Stimulated activated naive CD8-positive, alpha-beta T cell treated with anti-CD3 and anti-CD28 coated beads, Interleukin-15, Interleukin-2, amounts not matched to agents 100 U/mL and 50 U/mL, for 24 hours (primary cell): ENCODE data around the gene RGL1.
A peak's percentile ranks its signal among the peaks of the same experiment; 100 is the strongest.

Experiments
- ATAC-seq: fragments of 150-1000 bp; cut with Tn5 transposase; one replicate; pipeline ENCODE4 v1.10.0; 2021
- DNase-seq: peaks from one replicate; pipeline ENCODE4 v3.0.0; 2021

Gene RGL1

GRCh38 chr1:183821889-183822611 lies 17.1 kb downstream of the RGL1 start:
- ATAC-seq (no peak), DNase-seq (no peak)

- DNase-seq (no peak), ATAC-seq (no peak)
Measured at GRCh38 chr1:183824291-183824690, 19.4 kb downstream of the RGL1 start.

GRCh38 chr1:183827801-183828200 lies 22.9 kb downstream of the RGL1 start:
- no peak for DNase-seq

GRCh38 chr1:183830389-183830788 lies 25.5 kb downstream of the RGL1 start:
- ATAC-seq, result no peak
- DNase-seq, result no peak

More at GRCh38 chr1:183827801-183828200, 22.9 kb downstream of the RGL1 start:
- no peak for ATAC-seq

GRCh38 chr1:183831311-183831710 lies 26.4 kb downstream of the RGL1 start:
- DNase-seq, result no peak
- ATAC-seq, result no peak

GRCh38 chr1:183832459-183832858 lies 27.5 kb downstream of the RGL1 start:
- ATAC-seq (no peak), DNase-seq (no peak)

GRCh38 chr1:183834568-183834967 lies 29.6 kb downstream of the RGL1 start:
- DNase-seq (no peak), ATAC-seq (no peak)

- ATAC-seq (no peak), DNase-seq (no peak)
Measured at GRCh38 chr1:183836598-183836997, 31.7 kb downstream of the RGL1 start.

- no peak for DNase-seq
- no peak for ATAC-seq
Measured at GRCh38 chr1:183837062-183837461, 32.1 kb downstream of the RGL1 start.

- ATAC-seq (no peak), DNase-seq (no peak)
Measured at GRCh38 chr1:183838221-183838620, 33.3 kb downstream of the RGL1 start.

- ATAC-seq, result no peak
- no peak for DNase-seq
Measured at GRCh38 chr1:183840140-183840539, 35.2 kb downstream of the RGL1 start.

GRCh38 chr1:183841550-183841949 lies 36.6 kb downstream of the RGL1 start:
- DNase-seq (no peak), ATAC-seq (peak; percentile 59)

GRCh38 chr1:183841950-183842794 lies 37.3 kb downstream of the RGL1 start:
- DNase-seq, result peak; percentile 24
- ATAC-seq, result peak; percentile 90

GRCh38 chr1:183842795-183843144 lies 37.9 kb downstream of the RGL1 start:
- ATAC-seq, result peak; percentile 9
- no peak for DNase-seq

GRCh38 chr1:183844806-183845205 lies 39.9 kb downstream of the RGL1 start:
- DNase-seq (no peak), ATAC-seq (no peak)

GRCh38 chr1:183845681-183846080 lies 40.8 kb downstream of the RGL1 start:
- no peak for ATAC-seq
- no peak for DNase-seq

- ATAC-seq (no peak), DNase-seq (no peak)
Measured at GRCh38 chr1:183847641-183848040, 42.7 kb downstream of the RGL1 start.

- DNase-seq, result no peak
- no peak for ATAC-seq
Measured at GRCh38 chr1:183850852-183851251, 45.9 kb downstream of the RGL1 start.

GRCh38 chr1:183859119-183859518 lies 54.2 kb downstream of the RGL1 start:
- DNase-seq (no peak), ATAC-seq (no peak)

GRCh38 chr1:183859831-183860230 lies 54.9 kb downstream of the RGL1 start:
- ATAC-seq (no peak), DNase-seq (no peak)

GRCh38 chr1:183862967-183863366 lies 58.0 kb downstream of the RGL1 start:
- ATAC-seq, result no peak
- no peak for DNase-seq

GRCh38 chr1:183863852-183864251 lies 58.9 kb downstream of the RGL1 start:
- ATAC-seq (no peak), DNase-seq (no peak)

- no peak for ATAC-seq
- DNase-seq, result no peak
Measured at GRCh38 chr1:183864611-183865010, 59.7 kb downstream of the RGL1 start.

GRCh38 chr1:183869230-183869629 lies 64.3 kb downstream of the RGL1 start:
- DNase-seq (no peak), ATAC-seq (no peak)
